ENCODE results near the gene RSPH10B2.
"Not testable (repeated sequence)": the region's sequence is repeated elsewhere in the genome, so short reads cannot be mapped to it uniquely, and the experiment has no call there.

The RSPH10B2 gene

GRCh38 chr7:6753964-6754363 is at the start of gene RSPH10B2:
RSPH10B2 (plus strand) TSS chr7:6754103; CDS start chr7:6757678, 3,575 bp downstream.
- H3K27me3 ChIP-seq (ENCODE audit: low read depth); H3K4me3 ChIP-seq; in situ Hi-C loops (cut with MboI; ENCODE audit: low sequenced_read_pairs): not testable (repeated sequence)

GRCh38 chr7:6705959-6706665 is 47.8 kb upstream of the RSPH10B2 start:
- Histone ChIP-seq H3K4me3 (peak overlapping the region; percentile 84), H3K27me3 (ENCODE audit: low read depth) (no peaks in the 10 kb centered on the region), H3K36me3 (replicated peaks) (peaks cover 26% of the 10 kb centered on the region), H3K9me3 (peaks cover 22% of the 10 kb centered on the region), H3K4me1 (peaks cover 10% of the 10 kb centered on the region; the same call in 1 of the 2 replicates)
- DNase-seq (ENCODE audit: low spot score in 2 of 2): peak in 1 of 2 experiments; percentile 32
- in situ Hi-C loops (cut with MboI; ENCODE audit: low sequenced_read_pairs): no loop called here

More at GRCh38 chr7:6753964-6754363, at the start of gene RSPH10B2:
- not testable (repeated sequence) for DNase-seq (ENCODE audit: low spot score in 2 of 2); H3K36me3 ChIP-seq (replicated peaks); H3K4me1 ChIP-seq; H3K9me3 ChIP-seq

GRCh38 chr7:6706666-6707407 is 47.1 kb upstream of the RSPH10B2 start, which contains the start of gene ZNF12:
ZNF12 (minus strand) TSS chr7:6706947; CDS start chr7:6705173, 1,774 bp downstream.
- peak; percentile 91 to 97 for DNase-seq (ENCODE audit: low spot score in 2 of 2)
- H3K9me3 ChIP-seq: peaks cover 22% of the 10 kb centered on the region
- H3K27me3 ChIP-seq (ENCODE audit: low read depth): no peaks in the 10 kb centered on the region
- peaks cover 10% of the 10 kb centered on the region; the same call in 1 of the 2 replicates for H3K4me1 ChIP-seq
- in situ Hi-C loops (cut with MboI; ENCODE audit: low sequenced_read_pairs): no loop called here
- peak within 1 kb of the TSS; percentile 84 for H3K4me3 ChIP-seq
- H3K36me3 ChIP-seq (replicated peaks): peaks cover 21% of the 10 kb centered on the region

GRCh38 chr7:6708304-6708703 is 45.6 kb upstream of the RSPH10B2 start:
- no peaks in the 10 kb centered on the region for H3K27me3 ChIP-seq (ENCODE audit: low read depth)
- no peak overlapping the region for H3K4me3 ChIP-seq
- peaks cover 16% of the 10 kb centered on the region for H3K36me3 ChIP-seq (replicated peaks)
- in situ Hi-C loops (cut with MboI; ENCODE audit: low sequenced_read_pairs): no loop called here
- peaks cover 10% of the 10 kb centered on the region; the same call in 1 of the 2 replicates for H3K4me1 ChIP-seq
- H3K9me3 ChIP-seq: peaks cover 18% of the 10 kb centered on the region
- DNase-seq (ENCODE audit: low spot score in 2 of 2): no peak

- in situ Hi-C loops (cut with MboI; ENCODE audit: low sequenced_read_pairs): no loop called here
- DNase-seq (ENCODE audit: low spot score in 2 of 2): no peak
- H3K27me3 ChIP-seq (ENCODE audit: low read depth): no peaks in the 10 kb centered on the region
- peaks cover 10% of the 10 kb centered on the region; the same call in 1 of the 2 replicates for H3K4me1 ChIP-seq
- H3K9me3 ChIP-seq: peaks cover 10% of the 10 kb centered on the region; the same call in 1 of the 2 replicates
- no peak overlapping the region for H3K4me3 ChIP-seq
- peaks cover 7% of the 10 kb centered on the region for H3K36me3 ChIP-seq (replicated peaks)
Measured at GRCh38 chr7:6709808-6710207, 44.1 kb upstream of the RSPH10B2 start.

- in situ Hi-C loops (cut with MboI; ENCODE audit: low sequenced_read_pairs): no loop called here
- no peaks in the 10 kb centered on the region for H3K36me3 ChIP-seq (replicated peaks)
- H3K9me3 ChIP-seq: no peaks in the 10 kb centered on the region; the same call in 1 of the 2 replicates
- no peak for DNase-seq (ENCODE audit: low spot score in 2 of 2)
- no peaks in the 10 kb centered on the region for H3K4me1 ChIP-seq
- no peak overlapping the region for H3K4me3 ChIP-seq
- no peaks in the 10 kb centered on the region for H3K27me3 ChIP-seq (ENCODE audit: low read depth)
Measured at GRCh38 chr7:6714360-6714759, 39.5 kb upstream of the RSPH10B2 start.

- DNase-seq (ENCODE audit: low spot score in 2 of 2); H3K4me1 ChIP-seq; H3K27me3 ChIP-seq (ENCODE audit: low read depth); H3K36me3 ChIP-seq (replicated peaks); in situ Hi-C loops (cut with MboI; ENCODE audit: low sequenced_read_pairs); H3K9me3 ChIP-seq; H3K4me3 ChIP-seq: not testable (repeated sequence)
Measured at GRCh38 chr7:6715898-6716297, 38.0 kb upstream of the RSPH10B2 start.

GRCh38 chr7:6718124-6718523 is 35.8 kb upstream of the RSPH10B2 start:
- Histone ChIP-seq H3K4me3 (no peak overlapping the region), H3K27me3 (ENCODE audit: low read depth) (no peaks in the 10 kb centered on the region), H3K36me3 (replicated peaks) (no peaks in the 10 kb centered on the region), H3K4me1 (no peaks in the 10 kb centered on the region), H3K9me3 (no peaks in the 10 kb centered on the region; the same call in 1 of the 2 replicates)
- in situ Hi-C loops (cut with MboI; ENCODE audit: low sequenced_read_pairs): no loop called here
- DNase-seq (ENCODE audit: low spot score in 2 of 2): no peak

- H3K9me3 ChIP-seq; H3K4me3 ChIP-seq; DNase-seq (ENCODE audit: low spot score in 2 of 2); H3K27me3 ChIP-seq (ENCODE audit: low read depth); in situ Hi-C loops (cut with MboI; ENCODE audit: low sequenced_read_pairs); H3K36me3 ChIP-seq (replicated peaks); H3K4me1 ChIP-seq: not testable (repeated sequence)
Measured at GRCh38 chr7:6724351-6724750, 29.6 kb upstream of the RSPH10B2 start.

- H3K36me3 ChIP-seq (replicated peaks): no peaks in the 10 kb centered on the region
- no peak for DNase-seq (ENCODE audit: low spot score in 2 of 2)
- H3K4me1 ChIP-seq: peaks cover 4% of the 10 kb centered on the region
- no peaks in the 10 kb centered on the region for H3K27me3 ChIP-seq (ENCODE audit: low read depth)
- H3K9me3 ChIP-seq: peaks cover 3% of the 10 kb centered on the region; the same call in 1 of the 2 replicates
- H3K4me3 ChIP-seq: no peak overlapping the region
- in situ Hi-C loops (cut with MboI; ENCODE audit: low sequenced_read_pairs): no loop called here
Measured at GRCh38 chr7:6725003-6725402, 28.9 kb upstream of the RSPH10B2 start.

- H3K9me3 ChIP-seq; DNase-seq (ENCODE audit: low spot score in 2 of 2); in situ Hi-C loops (cut with MboI; ENCODE audit: low sequenced_read_pairs); H3K4me1 ChIP-seq; H3K27me3 ChIP-seq (ENCODE audit: low read depth); H3K4me3 ChIP-seq; H3K36me3 ChIP-seq (replicated peaks): not testable (repeated sequence)
Measured at GRCh38 chr7:6726341-6726740, 27.6 kb upstream of the RSPH10B2 start.

GRCh38 chr7:6727663-6728062 is 26.2 kb upstream of the RSPH10B2 start:
- Histone ChIP-seq H3K27me3 (ENCODE audit: low read depth) (no peaks in the 10 kb centered on the region), H3K9me3 (peaks cover 3% of the 10 kb centered on the region; the same call in 1 of the 2 replicates), H3K4me1 (peaks cover 4% of the 10 kb centered on the region), H3K36me3 (replicated peaks) (peaks cover 3% of the 10 kb centered on the region; the same call in 1 of the 2 replicates), H3K4me3 (no peak overlapping the region)
- DNase-seq (ENCODE audit: low spot score in 2 of 2): no peak
- in situ Hi-C loops (cut with MboI; ENCODE audit: low sequenced_read_pairs): no loop called here

- H3K9me3 ChIP-seq; H3K4me1 ChIP-seq; in situ Hi-C loops (cut with MboI; ENCODE audit: low sequenced_read_pairs); H3K27me3 ChIP-seq (ENCODE audit: low read depth); DNase-seq (ENCODE audit: low spot score in 2 of 2): not testable (repeated sequence)
- peaks cover 12% of the 10 kb centered on the region for H3K36me3 ChIP-seq (replicated peaks)
- peak overlapping the region; percentile 71 for H3K4me3 ChIP-seq
Measured at GRCh38 chr7:6728893-6729491, 24.9 kb upstream of the RSPH10B2 start.
